Rectal smooth muscle tissue (tissue), 1 donor: ENCODE measurements around the gene FRZB.

Source experiments
- H3K27ac ChIP-seq: one replicate; pipeline ENCODE4 v1.7.0; 2013; ENCODE audit warnings: low read depth, low read length, inconsistent platforms
- H3K27me3 ChIP-seq: one replicate; pipeline ENCODE4 v1.7.0; 2013; ENCODE audit warnings: low read length; ENCODE audit not compliant: control insufficient read depth, insufficient read depth
- H3K36me3 ChIP-seq: one replicate; pipeline ENCODE4 v1.7.0; 2013; ENCODE audit warnings: low read length; ENCODE audit not compliant: control insufficient read depth, insufficient read depth
- H3K4me1 ChIP-seq: one replicate; pipeline ENCODE4 v1.7.0; 2013; ENCODE audit warnings: low read length; ENCODE audit not compliant: control insufficient read depth, insufficient read depth
- H3K4me3 ChIP-seq: one replicate; pipeline ENCODE4 v1.7.0; 2013; ENCODE audit warnings: low read length
- H3K9ac ChIP-seq: one replicate; pipeline ENCODE4 v1.7.0; 2013; ENCODE audit warnings: low read length

FRZB gene

GRCh38 chr2:182855376-182855775, 11.1 kb downstream of the FRZB start:
- Histone ChIP-seq H3K9ac (no peak overlapping the region), H3K4me1 (no peaks in the 10 kb centered on the region), H3K4me3 (no peak overlapping the region), H3K27ac (no peak overlapping the region), H3K36me3 (no peaks in the 10 kb centered on the region), H3K27me3 (no peaks in the 10 kb centered on the region)

GRCh38 chr2:182854375-182855105, 11.9 kb downstream of the FRZB start:
- no peaks in the 10 kb centered on the region for H3K27me3 ChIP-seq
- H3K27ac ChIP-seq = no peak overlapping the region
- no peaks in the 10 kb centered on the region for H3K36me3 ChIP-seq
- no peak overlapping the region for H3K9ac ChIP-seq
- no peak overlapping the region for H3K4me3 ChIP-seq
- H3K4me1 ChIP-seq = no peaks in the 10 kb centered on the region

GRCh38 chr2:182852801-182853200, 13.6 kb downstream of the FRZB start:
- Histone ChIP-seq H3K4me1 (no peaks in the 10 kb centered on the region), H3K4me3 (no peak overlapping the region), H3K36me3 (no peaks in the 10 kb centered on the region), H3K9ac (no peak overlapping the region), H3K27me3 (no peaks in the 10 kb centered on the region), H3K27ac (no peak overlapping the region)

GRCh38 chr2:182852090-182852489, 14.3 kb downstream of the FRZB start:
- Histone ChIP-seq H3K27me3 (no peaks in the 10 kb centered on the region), H3K36me3 (no peaks in the 10 kb centered on the region), H3K4me3 (no peak overlapping the region), H3K9ac (no peak overlapping the region), H3K4me1 (no peaks in the 10 kb centered on the region), H3K27ac (no peak overlapping the region)

GRCh38 chr2:182845794-182846417, 20.5 kb downstream of the FRZB start:
- H3K4me1 ChIP-seq = no peaks in the 10 kb centered on the region
- H3K9ac ChIP-seq = no peak overlapping the region
- no peaks in the 10 kb centered on the region for H3K36me3 ChIP-seq
- no peaks in the 10 kb centered on the region for H3K27me3 ChIP-seq
- no peak overlapping the region for H3K4me3 ChIP-seq
- no peak overlapping the region for H3K27ac ChIP-seq

GRCh38 chr2:182836451-182836850, 30.0 kb downstream of the FRZB start:
- H3K4me1 ChIP-seq = no peaks in the 10 kb centered on the region
- no peaks in the 10 kb centered on the region for H3K27me3 ChIP-seq

GRCh38 chr2:182834293-182834692, 32.1 kb downstream of the FRZB start:
- Histone ChIP-seq H3K36me3 (no peaks in the 10 kb centered on the region), H3K4me1 (no peaks in the 10 kb centered on the region)

More at GRCh38 chr2:182836451-182836850, 30.0 kb downstream of the FRZB start:
- H3K27ac ChIP-seq = no peak overlapping the region
- H3K36me3 ChIP-seq = no peaks in the 10 kb centered on the region
- no peak overlapping the region for H3K9ac ChIP-seq
- no peak overlapping the region for H3K4me3 ChIP-seq

GRCh38 chr2:182833084-182833854, 33.2 kb downstream of the FRZB start:
- H3K27me3 ChIP-seq = no peaks in the 10 kb centered on the region
- H3K4me1 ChIP-seq = no peaks in the 10 kb centered on the region
- no peak overlapping the region for H3K27ac ChIP-seq

More at GRCh38 chr2:182834293-182834692, 32.1 kb downstream of the FRZB start:
- Histone ChIP-seq H3K27ac (no peak overlapping the region), H3K9ac (no peak overlapping the region), H3K27me3 (no peaks in the 10 kb centered on the region), H3K4me3 (no peak overlapping the region)

GRCh38 chr2:182831921-182832320, 34.5 kb downstream of the FRZB start:
- Histone ChIP-seq H3K4me3 (no peak overlapping the region), H3K27me3 (no peaks in the 10 kb centered on the region), H3K36me3 (no peaks in the 10 kb centered on the region), H3K27ac (no peak overlapping the region), H3K9ac (no peak overlapping the region), H3K4me1 (no peaks in the 10 kb centered on the region)

More at GRCh38 chr2:182833084-182833854, 33.2 kb downstream of the FRZB start:
- no peak overlapping the region for H3K9ac ChIP-seq
- H3K4me3 ChIP-seq = no peak overlapping the region
- no peaks in the 10 kb centered on the region for H3K36me3 ChIP-seq

- Histone ChIP-seq H3K27me3 (no peaks in the 10 kb centered on the region), H3K9ac (no peak overlapping the region), H3K4me1 (no peaks in the 10 kb centered on the region), H3K4me3 (no peak overlapping the region), H3K36me3 (no peaks in the 10 kb centered on the region), H3K27ac (no peak overlapping the region)
Measured at GRCh38 chr2:182831101-182831500, 35.3 kb downstream of the FRZB start.

GRCh38 chr2:182827182-182827879, 39.1 kb downstream of the FRZB start:
- no peak overlapping the region for H3K4me3 ChIP-seq
- H3K4me1 ChIP-seq = peaks cover 3% of the 10 kb centered on the region
- no peaks in the 10 kb centered on the region for H3K36me3 ChIP-seq
- H3K9ac ChIP-seq = no peak overlapping the region
- H3K27ac ChIP-seq = no peak overlapping the region
- H3K27me3 ChIP-seq = no peaks in the 10 kb centered on the region

GRCh38 chr2:182826496-182826895, 39.9 kb downstream of the FRZB start:
- peaks cover 3% of the 10 kb centered on the region for H3K4me1 ChIP-seq
- no peaks in the 10 kb centered on the region for H3K36me3 ChIP-seq
- H3K27ac ChIP-seq = no peak overlapping the region
- no peak overlapping the region for H3K9ac ChIP-seq
- no peak overlapping the region for H3K4me3 ChIP-seq
- no peaks in the 10 kb centered on the region for H3K27me3 ChIP-seq
